Naive thymus-derived CD8-positive, alpha-beta T cell (primary cell): Measurements from ENCODE around the gene KRT16. TPM values are rescaled to one million over a fixed set of nuclear protein-coding genes. Genes with fewer than 3 reads are reported as not detected.
"Not testable (repeated sequence)": the region's sequence is repeated elsewhere in the genome, so short reads cannot be mapped to it uniquely, and the experiment has no call there.

Experiments
- ATAC-seq, 2 donors: fragments of 150-1000 bp; cut with Tn5 transposase in 1 of 2; sonication (Bioruptor Pico), chemical (Tn5 transposase) in 1 of 2; 1 replicate in 1 of 2; 2 replicates in 1 of 2; pipeline ENCODE4 v1.10.0; 2021; ENCODE audit warnings: mild to moderate bottlenecking in 2 of 2, moderate library complexity in 2 of 2
- POLR2A ChIA-PET: fragments of 350-600 bp; sonication (Branson Sonifier 250); formaldehyde crosslinking; loops from one replicate; lab custom pipeline; 2021; ENCODE audit warnings: antibody characterized with exemption; lab: Charles Lee
- DNase-seq, 10 donors: peaks; one replicate each; pipeline versions ENCODE4 v3.0.0 to v3.0.0-alpha.2; 2020 to 2022
- H3K27ac Mint-ChIP-seq, 10 donors: one replicate each; pipeline ENCODE4 v1.8.0; 2020 to 2022; ENCODE audit warnings: mild to moderate bottlenecking in 10 of 10, mixed read lengths in 10 of 10, moderate library complexity in 4 of 10, inconsistent platforms in 1 of 10
- H3K27me3 Mint-ChIP-seq, 5 donors: one replicate each; pipeline ENCODE4 v1.8.0; 2021 to 2022; ENCODE audit warnings: mixed read lengths in 5 of 5
- H3K36me3 Mint-ChIP-seq, 3 donors: one replicate each; pipeline ENCODE4 v1.8.0; 2020 to 2022; ENCODE audit warnings: mixed read lengths in 3 of 3, mild to moderate bottlenecking in 2 of 3, inconsistent platforms in 1 of 3
- H3K4me1 Mint-ChIP-seq, 4 donors: one replicate each; pipeline ENCODE4 v1.8.0; 2021 to 2022; ENCODE audit warnings: mixed read lengths in 4 of 4
- H3K4me3 Mint-ChIP-seq, 10 donors: one replicate each; pipeline ENCODE4 v1.8.0; 2020 to 2022; ENCODE audit warnings: mild to moderate bottlenecking in 10 of 10, mixed read lengths in 10 of 10, moderate library complexity in 6 of 10, inconsistent platforms in 1 of 10
- H3K9me3 Mint-ChIP-seq, 9 donors: one replicate each; pipeline ENCODE4 v1.8.0; 2020 to 2022; ENCODE audit warnings: mixed read lengths in 9 of 9, mild to moderate bottlenecking in 3 of 9, inconsistent platforms in 1 of 9, moderate library complexity in 1 of 9
- polyA plus RNA-seq, 3 donors: library from polyadenylated mRNA; unstranded; fragments of 300-500 nt; fragmentation: Illumina TruSeq; gene quantifications; one replicate each; pipeline ENCODE4 v1.2.3, GENCODE V29; 2021
- total RNA-seq, 8 experiments: library from RNA in 2 of 8; stranded (reverse) in 2 of 8; gene quantifications; one replicate each; pipeline ENCODE4 v1.2.3 and lab custom pipeline; 2021 to 2026

The KRT16 gene
- total RNA-seq (not detected), polyA plus RNA-seq (not detected), total RNA-seq (lab: John Stamatoyannopoulos, UW) (0 to 0.06 (median 0) reads per million in 6 experiments)

DNA sequence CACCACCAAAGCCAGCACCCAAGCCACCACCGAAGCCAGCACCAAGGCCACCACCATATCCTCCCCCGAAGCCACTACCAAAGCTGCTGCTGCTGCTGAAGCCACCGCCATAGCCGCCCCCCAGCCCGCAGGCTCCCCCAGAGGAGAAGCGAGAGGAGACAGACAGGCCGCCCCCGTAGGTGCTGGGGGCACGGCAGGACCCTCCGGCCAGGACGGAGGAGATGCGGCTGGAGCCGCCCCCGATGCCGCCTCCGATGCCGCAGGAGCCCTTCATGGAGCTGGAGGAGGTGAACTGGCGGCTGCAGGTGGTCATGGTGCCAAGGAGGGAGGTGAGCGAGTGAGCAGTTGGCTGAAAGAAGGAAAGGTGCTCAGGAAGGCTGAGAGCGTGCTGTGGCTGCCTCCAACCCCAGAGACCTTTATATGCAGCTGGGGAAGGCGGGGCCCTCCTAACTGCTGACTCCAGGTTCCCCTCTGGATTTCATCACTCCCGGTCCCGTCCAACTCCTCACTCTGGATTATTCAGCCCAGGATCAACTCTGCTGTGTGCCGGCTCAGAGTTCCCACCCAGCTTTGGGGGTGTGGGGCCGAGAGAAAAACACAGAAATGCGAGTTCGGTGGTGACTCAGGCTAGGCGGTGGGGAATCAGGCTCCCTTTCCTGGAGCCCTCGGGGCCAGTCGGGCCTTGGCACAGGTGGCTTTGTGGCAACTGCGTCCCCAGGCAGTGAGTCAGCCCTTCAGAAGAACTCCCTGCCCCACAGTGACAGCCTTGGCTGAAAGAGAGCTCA is at the start of gene KRT16:
Gene KRT16, minus strand, starts transcription at position 392 of the 785 bp plus-strand sequence. Its CDS starts 79 bp downstream, at position 313.
- POLR2A ChIA-PET, H3K36me3 Mint-ChIP-seq, H3K4me1 Mint-ChIP-seq, H3K9me3 Mint-ChIP-seq, ATAC-seq, H3K27ac Mint-ChIP-seq: not testable (repeated sequence)
- peak in 1 of 10 donors; percentile 42 for DNase-seq
- Mint-ChIP-seq H3K27me3 (peaks cover 5 to 34% (median 18%) of the 10 kb centered on the region in 5 donors), H3K4me3 (peak within 1 kb of the TSS in 1 of 10 donors; percentile 58)

DNA sequence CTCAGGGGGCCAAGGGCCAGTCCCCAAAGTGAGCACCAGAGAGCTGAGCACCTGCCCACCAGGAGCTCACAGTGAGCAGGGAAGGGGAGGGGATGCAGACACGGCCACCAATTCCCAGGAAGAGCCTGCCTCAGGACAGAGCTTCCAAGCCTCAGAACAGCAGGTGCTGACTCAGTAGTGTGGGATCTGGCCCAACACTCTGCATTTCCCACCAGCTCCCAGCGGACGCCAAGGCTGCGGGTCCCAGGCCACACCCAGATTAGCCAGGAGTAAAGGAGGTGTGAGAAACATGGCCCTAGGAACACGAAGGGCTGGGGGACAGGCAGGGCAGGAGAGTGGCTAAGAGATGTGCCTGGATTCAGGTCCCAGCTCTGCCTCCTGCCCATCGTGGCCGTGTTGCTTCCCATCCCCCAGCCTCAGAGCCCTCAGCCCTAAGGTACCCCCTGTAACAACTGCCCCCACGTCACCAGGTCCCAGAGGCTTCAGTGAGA is 47.7 kb upstream of the KRT16 start:
- Mint-ChIP-seq H3K9me3 (no peaks in the 10 kb centered on the region), H3K4me3 (peak overlapping the region in 1 of 10 donors; percentile 38), H3K27me3 (no peaks in the 10 kb centered on the region), H3K27ac (no peak overlapping the region), H3K4me1 (peaks cover 2 to 9% (median 4%) of the 10 kb centered on the region in 4 donors), H3K36me3 (no peaks in the 10 kb centered on the region)
- DNase-seq, result peak in 1 of 10 donors; percentile 41
- POLR2A ChIA-PET, result no interaction called here
- ATAC-seq, result no peak

DNA sequence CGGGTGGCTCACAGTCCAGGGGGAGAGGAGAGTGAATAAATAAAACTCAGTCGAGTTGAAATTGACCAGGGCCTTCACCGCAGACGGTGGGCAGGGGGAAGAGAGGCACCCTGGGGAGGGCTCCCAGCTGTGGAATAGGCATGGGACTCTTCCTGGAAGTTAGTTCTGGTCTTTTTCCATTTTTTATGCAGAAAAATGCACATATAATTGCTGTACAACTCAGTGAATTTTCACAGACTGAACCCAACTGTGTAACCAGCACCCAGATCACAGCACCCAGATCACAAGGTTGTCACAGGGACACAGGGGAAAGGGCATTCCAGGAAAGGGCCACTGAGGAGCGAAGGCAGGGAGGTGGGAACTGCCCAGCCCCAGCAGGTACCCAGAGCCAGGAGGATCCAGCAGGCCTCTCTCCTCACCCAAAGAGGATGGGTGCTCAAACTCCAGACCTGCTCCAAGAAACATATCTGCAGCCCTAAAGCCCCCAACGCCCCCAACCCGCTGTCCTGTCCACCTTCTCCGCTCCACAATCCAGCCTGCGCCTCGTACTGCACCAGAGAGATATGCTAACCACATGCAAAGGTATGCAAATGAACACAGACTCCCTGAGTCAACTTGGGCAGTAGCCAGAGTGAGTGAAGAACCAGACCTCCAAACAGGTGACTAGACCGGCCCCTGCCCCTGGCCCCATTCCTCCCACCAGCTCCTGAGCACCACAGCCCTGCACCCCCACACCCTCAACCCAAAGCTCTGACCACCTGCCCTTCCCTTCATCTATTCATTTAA is 47.1 kb upstream of the KRT16 start:
- Mint-ChIP-seq H3K9me3 (no peaks in the 10 kb centered on the region), H3K27ac (no peak overlapping the region), H3K27me3 (no peaks in the 10 kb centered on the region), H3K4me3 (no peak overlapping the region), H3K36me3 (no peaks in the 10 kb centered on the region), H3K4me1 (peaks cover 0 to 7% (median 1%) of the 10 kb centered on the region in 4 donors)
- DNase-seq (no peak), ATAC-seq (no peak)
- POLR2A ChIA-PET, result interaction anchor here (0.5 kb wide), 1 partner anchor 1121 kb away, joined by 3 read pairs; no protein-coding TSS in a partner anchor

DNA sequence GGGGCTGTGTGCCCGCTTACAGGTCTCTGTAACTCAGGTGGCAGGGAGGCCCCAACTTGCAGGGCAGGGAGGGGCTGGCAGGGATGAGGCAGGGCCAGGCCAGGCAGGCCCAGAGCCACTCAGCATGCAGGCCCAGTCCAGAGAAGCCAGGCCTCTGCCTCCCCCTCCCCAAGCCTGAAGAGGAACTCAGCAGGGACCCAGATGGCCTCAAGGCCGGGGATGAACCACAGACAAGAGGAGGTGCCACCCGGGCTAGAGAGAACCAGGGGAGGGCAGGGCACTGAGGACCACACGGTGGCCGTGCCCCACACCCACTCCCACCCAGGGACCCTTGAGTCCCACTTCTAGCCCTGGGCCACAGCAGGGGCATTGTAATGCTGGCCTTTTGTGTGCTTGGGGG is 46.3 kb upstream of the KRT16 start:
- ATAC-seq, result no peak
- H3K4me3 Mint-ChIP-seq, result no peak overlapping the region
- H3K9me3 Mint-ChIP-seq, result no peaks in the 10 kb centered on the region
- H3K27me3 Mint-ChIP-seq, result no peaks in the 10 kb centered on the region
- no peaks in the 10 kb centered on the region for H3K36me3 Mint-ChIP-seq
- DNase-seq, result peak in 1 of 10 donors; percentile 56
- POLR2A ChIA-PET, result interaction anchor here (0.5 kb wide), 1 partner anchor 1120 kb away, joined by 3 read pairs; no protein-coding TSS in a partner anchor
- peaks cover 0 to 7% (median 0%) of the 10 kb centered on the region in 4 donors for H3K4me1 Mint-ChIP-seq
- peak overlapping the region in 2 of 10 donors; percentile 21 to 24 for H3K27ac Mint-ChIP-seq

DNA sequence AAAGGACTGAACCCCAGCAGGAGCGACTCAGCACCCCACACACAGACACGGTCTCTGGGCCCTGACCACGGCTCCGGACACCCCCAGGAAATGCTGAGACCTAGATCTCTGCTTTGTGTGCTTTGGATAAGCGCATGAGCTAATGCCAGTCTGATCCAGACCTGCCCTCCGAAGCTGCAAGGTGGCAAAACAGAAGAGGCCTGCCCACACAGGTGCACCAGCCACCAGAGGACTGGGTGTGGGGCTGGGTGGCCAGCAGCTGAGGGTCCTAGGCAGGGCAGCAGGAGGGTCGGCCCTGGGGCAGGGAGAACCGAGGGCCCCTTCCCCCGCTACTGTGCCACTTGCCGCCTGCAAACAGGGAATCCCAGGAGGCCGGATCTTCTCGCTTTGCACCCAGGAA is 45.4 kb upstream of the KRT16 start:
- Mint-ChIP-seq H3K4me1 (peaks cover 0 to 2% (median 0%) of the 10 kb centered on the region in 4 donors), H3K36me3 (no peaks in the 10 kb centered on the region), H3K27ac (no peak overlapping the region), H3K27me3 (no peaks in the 10 kb centered on the region), H3K9me3 (no peaks in the 10 kb centered on the region), H3K4me3 (no peak overlapping the region)
- ATAC-seq (no peak), DNase-seq (no peak)
- POLR2A ChIA-PET, result no interaction called here

DNA sequence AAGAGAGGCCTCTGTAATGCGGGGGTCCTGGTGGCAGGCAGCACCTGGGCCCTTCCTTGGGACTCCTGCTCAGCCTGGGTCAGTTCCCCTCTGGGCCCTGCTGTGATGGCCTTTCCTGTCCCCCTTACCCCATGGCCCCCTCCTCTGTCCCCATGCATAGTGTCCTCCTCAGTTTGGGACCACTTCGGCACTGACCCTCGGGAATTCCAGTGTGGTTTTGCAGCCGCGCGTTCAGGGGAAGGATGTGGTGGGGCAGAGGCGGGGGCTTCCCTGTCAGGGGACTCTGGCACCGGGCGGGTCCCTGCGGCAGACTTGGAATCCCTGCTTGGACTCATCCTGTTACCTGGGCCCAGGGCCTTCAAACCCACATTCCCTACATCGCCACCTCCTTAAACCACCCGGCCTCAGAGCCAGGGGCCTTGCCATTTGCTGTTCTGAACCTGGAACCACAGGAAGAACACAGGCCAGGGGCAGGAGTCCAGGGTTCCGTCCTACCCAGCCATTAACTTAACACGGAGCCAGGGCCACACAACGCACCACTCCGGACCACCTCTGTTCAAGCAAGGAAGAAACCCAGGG is 44.7 kb upstream of the KRT16 start:
- Mint-ChIP-seq H3K4me3 (no peak overlapping the region), H3K27me3 (no peaks in the 10 kb centered on the region), H3K4me1 (no peaks in the 10 kb centered on the region), H3K27ac (no peak overlapping the region), H3K9me3 (no peaks in the 10 kb centered on the region), H3K36me3 (no peaks in the 10 kb centered on the region)
- ATAC-seq (no peak), DNase-seq (no peak)
- POLR2A ChIA-PET, result no interaction called here

DNA sequence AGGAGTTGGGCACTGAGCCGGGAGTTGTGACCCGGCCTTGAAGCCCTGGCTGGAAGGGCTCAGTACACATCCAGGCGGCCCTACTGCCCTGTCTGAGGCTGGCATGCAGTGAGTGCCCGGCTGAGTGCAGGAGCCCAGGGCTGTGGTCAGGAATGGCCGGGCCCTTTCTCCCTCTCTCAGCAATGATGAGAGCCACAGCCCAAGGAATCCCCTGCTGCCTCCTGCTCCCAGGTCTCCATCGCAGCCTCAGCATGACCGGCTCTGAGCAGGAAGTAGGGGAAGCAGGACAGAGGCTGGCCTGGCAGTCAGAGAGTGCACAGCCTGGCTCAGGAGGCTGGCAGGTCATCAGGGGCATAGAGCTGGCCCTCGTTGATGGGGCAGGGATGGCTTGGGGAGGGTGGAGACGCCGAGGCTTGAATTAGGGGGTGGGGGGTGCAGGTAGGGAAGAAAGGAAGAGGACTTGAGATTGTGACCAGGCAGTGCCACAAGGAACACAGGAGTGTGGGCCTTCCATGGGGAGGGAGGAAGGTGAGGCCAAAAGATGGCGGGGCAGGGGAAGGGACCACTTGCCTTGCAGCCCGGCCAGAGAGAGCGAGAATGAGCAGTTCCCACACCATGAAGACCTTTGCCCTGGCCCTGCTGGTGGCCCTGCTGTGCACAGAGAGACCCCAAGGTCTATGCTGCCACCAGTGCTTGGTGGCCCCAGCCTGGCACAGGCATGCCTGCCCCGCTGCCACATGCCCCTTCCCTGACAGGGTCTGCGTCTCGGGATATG is 43.9 kb upstream of the KRT16 start:
- POLR2A ChIA-PET, result interaction anchor here (0.6 kb wide), 1 partner anchor 895 kb away, joined by 3 read pairs; no protein-coding TSS in a partner anchor
- ATAC-seq, result no peak
- H3K9me3 Mint-ChIP-seq, result no peaks in the 10 kb centered on the region
- DNase-seq, result no peak
- no peak overlapping the region for H3K4me3 Mint-ChIP-seq
- H3K4me1 Mint-ChIP-seq, result peaks cover 0 to 4% (median 0%) of the 10 kb centered on the region in 4 donors
- no peak overlapping the region for H3K27ac Mint-ChIP-seq
- no peaks in the 10 kb centered on the region for H3K27me3 Mint-ChIP-seq
- no peaks in the 10 kb centered on the region for H3K36me3 Mint-ChIP-seq

DNA sequence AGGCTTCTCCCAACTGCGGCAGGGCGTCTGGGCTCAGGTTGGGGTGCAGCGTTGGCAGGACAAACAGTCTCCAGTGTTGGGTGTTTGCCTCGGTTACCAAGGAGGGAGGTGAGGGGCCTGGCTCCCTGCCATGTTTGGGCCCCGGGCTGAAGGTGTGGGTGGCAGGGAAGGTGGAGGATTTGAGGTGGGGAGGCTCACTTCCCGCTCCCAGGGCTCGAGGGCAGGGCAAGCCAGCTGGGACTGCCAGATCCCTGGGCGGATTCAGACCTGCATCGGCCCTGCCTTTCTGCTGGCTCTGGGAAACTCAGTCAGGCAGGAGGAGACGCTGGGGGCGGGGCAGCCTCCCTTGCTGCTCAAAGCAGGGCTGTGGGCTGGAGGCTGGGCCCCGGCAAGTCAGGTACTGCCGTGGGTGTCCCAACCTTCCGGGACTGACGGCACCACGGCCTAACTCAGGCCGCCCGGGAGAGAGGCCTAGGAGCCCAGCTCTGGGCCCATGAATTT is 43.1 kb upstream of the KRT16 start:
- no peak for ATAC-seq
- no peak for DNase-seq
- POLR2A ChIA-PET, result interaction anchor here (0.6 kb wide), 1 partner anchor 894 kb away, joined by 3 read pairs; no protein-coding TSS in a partner anchor
- Mint-ChIP-seq H3K36me3 (no peaks in the 10 kb centered on the region), H3K4me3 (no peak overlapping the region), H3K27me3 (no peaks in the 10 kb centered on the region), H3K27ac (no peak overlapping the region), H3K9me3 (no peaks in the 10 kb centered on the region), H3K4me1 (peaks cover 0 to 4% (median 0%) of the 10 kb centered on the region in 4 donors)

DNA sequence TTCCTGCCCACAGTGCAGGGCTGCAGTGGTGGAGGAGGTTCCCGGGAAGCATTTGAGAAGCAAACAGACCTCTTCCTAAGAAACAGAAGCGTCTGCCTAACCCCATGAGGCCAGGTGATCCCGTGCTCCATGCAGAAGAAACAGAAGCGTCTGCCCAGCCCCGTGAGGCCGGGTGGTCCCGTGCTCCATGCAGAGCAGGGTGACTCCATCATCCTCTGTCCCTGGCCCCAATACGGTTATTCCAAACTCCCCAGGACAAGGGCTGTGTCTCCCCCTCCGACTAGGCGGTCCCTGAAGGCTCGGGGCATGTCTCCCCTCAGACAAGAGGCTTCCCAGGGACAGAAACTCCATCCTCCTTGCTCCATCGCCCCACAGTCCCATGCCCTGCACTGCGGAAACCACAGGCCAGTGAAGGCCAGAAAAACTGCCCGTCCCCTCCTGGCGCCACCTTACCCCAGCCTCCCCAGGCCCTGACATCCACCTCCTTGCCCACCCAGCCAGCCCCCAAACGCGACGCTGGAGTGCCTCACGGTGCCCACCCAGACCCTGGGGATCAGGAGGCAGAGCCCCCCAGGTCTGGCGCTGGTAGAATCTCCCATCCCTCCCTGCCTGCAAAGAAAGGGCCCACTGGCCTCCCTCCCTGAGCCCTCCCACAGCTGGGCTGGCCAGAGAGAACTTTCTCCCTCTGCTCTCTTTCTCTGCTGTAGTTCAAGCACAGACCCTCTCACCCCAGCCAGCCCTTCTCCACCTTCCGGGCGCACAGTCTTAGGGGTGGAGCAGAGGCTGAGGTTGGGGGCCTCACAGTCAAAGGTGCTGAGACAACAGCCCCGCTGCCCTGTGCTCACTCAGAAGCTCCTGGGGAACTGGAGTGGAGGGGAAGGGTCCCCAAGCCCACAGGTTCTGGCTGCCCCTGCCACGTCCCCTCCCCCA is 42.4 kb upstream of the KRT16 start:
- no peaks in the 10 kb centered on the region for H3K27me3 Mint-ChIP-seq
- no peak overlapping the region for H3K4me3 Mint-ChIP-seq
- no peaks in the 10 kb centered on the region for H3K36me3 Mint-ChIP-seq
- no peak for ATAC-seq
- no peaks in the 10 kb centered on the region for H3K9me3 Mint-ChIP-seq
- DNase-seq, result peak in 1 of 10 donors; percentile 56
- POLR2A ChIA-PET, result no interaction called here
- H3K27ac Mint-ChIP-seq, result no peak overlapping the region
- H3K4me1 Mint-ChIP-seq, result peaks cover 0 to 4% (median 0%) of the 10 kb centered on the region in 4 donors

DNA sequence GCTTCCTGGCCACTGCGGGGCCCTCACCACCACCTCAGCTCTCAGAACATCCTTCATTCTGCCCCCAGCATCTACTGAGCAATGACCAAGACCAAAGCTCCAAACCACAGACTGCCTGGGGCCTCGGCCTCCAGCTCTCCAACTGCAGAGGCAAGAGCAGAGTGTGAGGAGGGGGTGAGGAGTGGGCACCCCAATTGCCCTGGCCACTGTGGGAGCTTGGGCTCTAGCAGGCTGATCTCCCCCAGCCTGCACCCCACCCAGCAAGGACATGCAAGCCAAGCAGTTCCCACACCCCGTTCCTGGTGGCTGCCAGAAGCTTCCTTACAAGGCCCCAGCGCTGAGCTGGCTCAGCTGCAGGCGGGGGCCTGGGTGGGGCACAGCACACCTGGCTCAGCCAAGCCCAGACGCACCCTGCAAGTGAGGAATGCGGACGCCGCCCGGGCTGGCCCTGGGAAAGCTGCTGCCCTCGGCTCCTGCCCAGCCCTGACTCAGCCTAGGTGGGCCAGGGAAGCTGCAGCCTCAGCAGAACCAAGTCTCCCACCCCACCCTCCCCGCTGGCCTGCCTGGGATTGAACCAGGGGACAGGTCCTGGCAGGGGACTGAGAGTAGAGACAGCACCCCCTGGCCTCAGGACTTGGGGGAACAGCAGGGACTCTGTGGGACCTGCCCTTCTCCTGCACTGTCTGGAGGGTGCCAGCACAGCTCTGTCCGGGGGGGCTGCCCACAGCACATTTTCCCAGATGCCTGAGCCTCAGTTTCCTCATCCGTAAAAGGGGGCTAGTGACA is 41.5 kb upstream of the KRT16 start:
- POLR2A ChIA-PET, result no interaction called here
- no peak overlapping the region for H3K4me3 Mint-ChIP-seq
- no peaks in the 10 kb centered on the region for H3K36me3 Mint-ChIP-seq
- no peaks in the 10 kb centered on the region for H3K27me3 Mint-ChIP-seq
- H3K4me1 Mint-ChIP-seq, result peaks cover 0 to 4% (median 0%) of the 10 kb centered on the region in 4 donors
- DNase-seq (peak in 1 of 10 donors; percentile 28), ATAC-seq (no peak)
- no peak overlapping the region for H3K27ac Mint-ChIP-seq
- H3K9me3 Mint-ChIP-seq, result no peaks in the 10 kb centered on the region
